IPS-NIHi11 (cell line): ENCODE data around the gene PLA2G12B.
"Not testable (repeated sequence)": the region's sequence is repeated elsewhere in the genome, so short reads cannot be mapped to it uniquely, and the experiment has no call there.

Experiments used
- DNase-seq: peaks from one replicate; pipeline ENCODE4 v3.0.0; 2012; ENCODE audit warnings: mixed read lengths, low spot score

PLA2G12B gene

GRCh38 chr10:72954596-72955554 lies at the start of gene PLA2G12B:
PLA2G12B (minus strand) TSS chr10:72954806; CDS start chr10:72954685, 121 bp downstream.
- DNase-seq = no peak

GRCh38 chr10:73003822-73004221 lies 49.2 kb upstream of the PLA2G12B start:
- no peak for DNase-seq

- DNase-seq = no peak
Measured at GRCh38 chr10:73000973-73001372, 46.4 kb upstream of the PLA2G12B start.

GRCh38 chr10:72997099-72997498 lies 42.5 kb upstream of the PLA2G12B start:
- no peak for DNase-seq

- DNase-seq = not testable (repeated sequence)
Measured at GRCh38 chr10:72995459-72995858, 40.9 kb upstream of the PLA2G12B start.

GRCh38 chr10:72989771-72990170 lies 35.2 kb upstream of the PLA2G12B start:
- DNase-seq = not testable (repeated sequence)

- DNase-seq = not testable (repeated sequence)
Measured at GRCh38 chr10:72984618-72985017, 30.0 kb upstream of the PLA2G12B start.

GRCh38 chr10:72981882-72982529 lies 27.4 kb upstream of the PLA2G12B start:
- no peak for DNase-seq

- DNase-seq = no peak
Measured at GRCh38 chr10:72981028-72981881, 26.6 kb upstream of the PLA2G12B start.

- DNase-seq = no peak
Measured at GRCh38 chr10:72980348-72980747, 25.7 kb upstream of the PLA2G12B start.

GRCh38 chr10:72979709-72980108 lies 25.1 kb upstream of the PLA2G12B start:
- no peak for DNase-seq

- no peak for DNase-seq
Measured at GRCh38 chr10:72976886-72977285, 22.3 kb upstream of the PLA2G12B start.

- no peak for DNase-seq
Measured at GRCh38 chr10:72956001-72956400, 1.4 kb upstream of the PLA2G12B start.

- no peak for DNase-seq
Measured at GRCh38 chr10:72954230-72954595, 393 bp downstream of the PLA2G12B start.

GRCh38 chr10:72953687-72954086 lies 919 bp downstream of the PLA2G12B start:
- peak; percentile 38 for DNase-seq

GRCh38 chr10:72952642-72953158 lies 1.9 kb downstream of the PLA2G12B start:
- no peak for DNase-seq

- DNase-seq = no peak
Measured at GRCh38 chr10:72952189-72952588, 2.4 kb downstream of the PLA2G12B start.

GRCh38 chr10:72951760-72952159 lies 2.8 kb downstream of the PLA2G12B start:
- DNase-seq = no peak

GRCh38 chr10:72948762-72949161 lies 5.8 kb downstream of the PLA2G12B start:
- no peak for DNase-seq

GRCh38 chr10:72946963-72947362 lies 7.6 kb downstream of the PLA2G12B start:
- DNase-seq = no peak

- no peak for DNase-seq
Measured at GRCh38 chr10:72943498-72944234, 10.9 kb downstream of the PLA2G12B start.
